ENCODE results near the gene FOS.

Gene FOS

DNA sequence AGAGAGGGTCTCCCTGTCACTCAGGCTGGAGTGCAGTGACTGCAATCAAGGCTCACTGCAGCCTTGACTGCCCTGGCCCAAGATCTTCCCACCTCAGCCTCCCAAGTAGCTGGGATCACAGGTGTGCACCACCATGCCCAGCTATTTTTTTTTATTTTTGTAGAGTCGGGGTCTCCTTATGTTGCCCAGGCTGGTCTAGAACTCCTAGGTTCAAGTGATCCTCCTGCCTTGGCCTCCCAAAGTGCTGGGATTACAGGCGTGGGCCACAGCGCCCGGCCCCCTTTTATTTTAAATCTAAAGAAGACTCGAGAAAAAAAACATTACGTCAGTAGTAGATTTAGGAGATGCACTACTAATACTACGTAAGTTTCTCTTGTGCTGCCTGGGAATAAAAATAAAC lies 14.3 kb downstream of the FOS start:
- ChIA-PET POLR2A (interaction anchor here (1.0 kb wide), 1 partner anchor 11 kb away, joined by 3 read pairs; no protein-coding TSS in a partner anchor), CTCF (interaction anchor here (1.1 kb wide), 1 partner anchor 12 kb away, joined by 3 read pairs; no protein-coding TSS in a partner anchor)
- no peak for DNase-seq (ENCODE audit: extremely low spot score)
- TF ChIP-seq L3MBTL2 (conservative IDR thresholded peaks at IDR 0.05) = no peak
- TF ChIP-seq SUZ12 (IDR thresholded peaks at IDR 0.05) = no peak
- TF ChIP-seq FOXM1 (IDR thresholded peaks at IDR 0.05; ENCODE audit: borderline replicate concordance) = no peak
- TF ChIP-seq FOXK2 (IDR thresholded peaks at IDR 0.05) = no peak
- no peak for TF ChIP-seq ARNT (IDR thresholded peaks at IDR 0.05)
- TF ChIP-seq TARDBP (IDR thresholded peaks at IDR 0.05) = no peak
- no peak for TF ChIP-seq HDGF (IDR thresholded peaks at IDR 0.05; ENCODE audit: borderline replicate concordance)
- no peak for TF ChIP-seq NFRKB (IDR thresholded peaks at IDR 0.05)
- TF ChIP-seq SP1 (IDR thresholded peaks at IDR 0.05) = no peak
- no peak for TF ChIP-seq CTBP1 (IDR thresholded peaks at IDR 0.05; ENCODE audit: borderline replicate concordance)
- no peak for TF ChIP-seq FOXA1 (IDR thresholded peaks at IDR 0.05)
- no peak for TF ChIP-seq LEF1 (IDR thresholded peaks at IDR 0.05; ENCODE audit: borderline replicate concordance)

DNA sequence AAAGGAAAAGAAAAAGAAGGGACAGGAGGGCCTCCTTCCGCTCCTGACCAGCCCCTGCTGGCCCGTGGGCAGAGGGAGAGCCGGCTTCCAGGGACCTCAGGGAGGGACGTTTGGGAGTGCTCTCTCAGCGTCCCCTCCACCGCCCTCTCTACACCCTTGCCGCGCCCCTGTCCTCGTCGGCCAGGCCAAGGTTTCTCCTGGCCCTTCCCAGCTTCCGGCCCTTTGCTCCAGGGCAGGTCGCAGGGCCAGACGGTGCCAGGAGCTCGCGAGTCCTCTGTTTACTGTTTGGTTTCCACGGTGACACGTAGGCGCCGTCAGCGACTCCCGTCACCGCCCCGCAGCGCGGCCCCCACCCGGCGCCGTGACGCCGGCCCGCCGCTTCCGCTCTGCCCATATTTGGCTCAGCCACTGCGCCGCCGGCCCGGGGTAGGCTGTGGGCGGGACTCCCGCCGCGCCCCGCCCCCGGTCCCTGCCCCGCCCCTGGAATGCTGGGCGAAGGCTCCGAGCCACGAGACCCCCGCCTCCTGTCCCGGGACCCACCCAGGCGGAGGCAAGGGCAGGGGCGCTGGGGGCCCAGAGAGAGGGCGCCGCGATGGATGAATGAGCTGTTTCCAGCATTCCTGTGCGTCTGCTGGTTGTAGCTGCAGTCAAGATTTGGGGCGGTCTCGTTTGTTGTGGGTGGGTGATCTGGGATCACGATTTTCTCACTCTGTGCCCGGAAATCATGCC lies 15.5 kb downstream of the FOS start:
- no peak for TF ChIP-seq NFRKB (IDR thresholded peaks at IDR 0.05)
- no peak for TF ChIP-seq FOXK2 (IDR thresholded peaks at IDR 0.05)
- no peak for TF ChIP-seq TARDBP (IDR thresholded peaks at IDR 0.05)
- peak; percentile 72 for TF ChIP-seq L3MBTL2 (conservative IDR thresholded peaks at IDR 0.05)
- no peak for TF ChIP-seq FOXA1 (IDR thresholded peaks at IDR 0.05)
- no peak for TF ChIP-seq BHLHE40 (IDR thresholded peaks at IDR 0.05; ENCODE audit: borderline replicate concordance)
- TF ChIP-seq LEF1 (IDR thresholded peaks at IDR 0.05; ENCODE audit: borderline replicate concordance) = no peak
- no peak for TF ChIP-seq SP1 (IDR thresholded peaks at IDR 0.05)
- TF ChIP-seq CTBP1 (IDR thresholded peaks at IDR 0.05; ENCODE audit: borderline replicate concordance) = no peak
- TF ChIP-seq, protein P1, sequence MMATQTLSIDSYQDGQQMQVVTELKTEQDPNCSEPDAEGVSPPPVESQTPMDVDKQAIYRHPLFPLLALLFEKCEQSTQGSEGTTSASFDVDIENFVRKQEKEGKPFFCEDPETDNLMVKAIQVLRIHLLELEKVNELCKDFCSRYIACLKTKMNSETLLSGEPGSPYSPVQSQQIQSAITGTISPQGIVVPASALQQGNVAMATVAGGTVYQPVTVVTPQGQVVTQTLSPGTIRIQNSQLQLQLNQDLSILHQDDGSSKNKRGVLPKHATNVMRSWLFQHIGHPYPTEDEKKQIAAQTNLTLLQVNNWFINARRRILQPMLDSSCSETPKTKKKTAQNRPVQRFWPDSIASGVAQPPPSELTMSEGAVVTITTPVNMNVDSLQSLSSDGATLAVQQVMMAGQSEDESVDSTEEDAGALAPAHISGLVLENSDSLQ (IDR thresholded peaks at IDR 0.05) = peak; percentile 12; the same call in 1 of the 2 replicates
- no peak for TF ChIP-seq HDGF (IDR thresholded peaks at IDR 0.05; ENCODE audit: borderline replicate concordance)
- TF ChIP-seq ELF4 (IDR thresholded peaks at IDR 0.05) = no peak
- no peak for TF ChIP-seq FOXM1 (IDR thresholded peaks at IDR 0.05; ENCODE audit: borderline replicate concordance)
- no peak for TF ChIP-seq SUZ12 (IDR thresholded peaks at IDR 0.05)
- TF ChIP-seq ARNT (IDR thresholded peaks at IDR 0.05) = no peak
- TF ChIP-seq ZNF384 (IDR thresholded peaks at IDR 0.05) = peak; percentile 56; the same call in 1 of the 2 replicates
- DNase-seq (ENCODE audit: extremely low spot score) = peak; percentile 97
- CTCF ChIA-PET = interaction anchor here (0.6 to 1.6 kb wide), 4 partner anchors 9 to 324 kb away, joined by 3 to 6 read pairs (median 4); no protein-coding TSS in a partner anchor
- POLR2A ChIA-PET = interaction anchor here (0.6 to 2.7 kb wide), 5 partner anchors 8 to 168 kb away, joined by 3 to 22 read pairs (median 6); partner anchors contain the start of gene NEK9

DNA sequence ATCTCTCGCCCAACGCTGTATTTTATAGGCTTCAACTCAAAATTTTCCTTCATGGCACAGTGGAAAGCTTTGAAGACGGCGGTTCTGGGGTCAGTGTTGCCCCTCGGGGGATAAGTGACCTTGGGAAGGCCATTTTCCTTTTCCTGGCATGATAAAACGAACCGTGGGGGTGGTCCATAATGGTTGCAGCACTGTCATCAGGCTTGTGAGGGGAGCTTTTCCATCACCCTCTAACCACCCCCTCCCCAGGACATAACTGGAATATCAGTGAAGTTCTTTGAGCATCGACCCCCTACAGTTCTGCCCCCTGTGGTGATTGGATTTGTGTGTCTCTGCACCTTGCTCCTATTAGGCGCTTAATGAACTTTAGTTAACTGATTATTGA lies 16.0 kb downstream of the FOS start:
- TF ChIP-seq ZNF384 (IDR thresholded peaks at IDR 0.05) (no peak), FOXK2 (IDR thresholded peaks at IDR 0.05) (no peak), SP1 (IDR thresholded peaks at IDR 0.05) (no peak), FOXA1 (IDR thresholded peaks at IDR 0.05) (no peak)
- no peak for DNase-seq (ENCODE audit: extremely low spot score)
- POLR2A ChIA-PET = interaction anchor here (0.6 to 2.7 kb wide), 4 partner anchors 11 to 168 kb away, joined by 3 to 22 read pairs (median 7); partner anchors contain the start of gene NEK9
- CTCF ChIA-PET = interaction anchor here (0.8 to 1.6 kb wide), 4 partner anchors 8 to 269 kb away, joined by 3 to 6 read pairs (median 4); no protein-coding TSS in a partner anchor

DNA sequence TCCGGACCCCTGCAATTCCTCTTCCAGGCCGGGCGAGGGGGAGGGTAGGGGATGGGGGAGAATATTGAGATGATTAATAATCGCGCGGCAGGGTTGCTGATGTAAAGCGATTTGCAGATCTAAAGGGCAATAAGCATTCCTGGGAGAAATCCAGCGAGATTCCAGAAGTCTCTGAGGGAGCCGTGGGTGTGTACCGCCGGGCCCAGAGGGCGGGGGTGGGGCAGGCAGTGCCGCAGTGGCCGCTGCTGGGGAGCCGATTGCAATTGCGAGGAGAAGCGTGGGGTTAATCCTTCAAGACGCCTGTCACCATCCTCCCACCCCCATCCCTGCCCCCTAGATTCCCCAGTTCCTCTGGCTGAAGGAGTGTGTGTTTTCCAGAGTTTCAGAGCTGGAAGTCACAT lies 16.4 kb downstream of the FOS start:
- TF ChIP-seq ARNT (IDR thresholded peaks at IDR 0.05) (no peak), ELF4 (IDR thresholded peaks at IDR 0.05) (no peak), FOXK2 (IDR thresholded peaks at IDR 0.05) (no peak), SUZ12 (IDR thresholded peaks at IDR 0.05) (no peak), TARDBP (IDR thresholded peaks at IDR 0.05) (no peak), FOXM1 (IDR thresholded peaks at IDR 0.05; ENCODE audit: borderline replicate concordance) (no peak), SP1 (IDR thresholded peaks at IDR 0.05) (no peak), L3MBTL2 (conservative IDR thresholded peaks at IDR 0.05) (no peak), BHLHE40 (IDR thresholded peaks at IDR 0.05; ENCODE audit: borderline replicate concordance) (no peak), NFRKB (IDR thresholded peaks at IDR 0.05) (no peak), ZNF384 (IDR thresholded peaks at IDR 0.05) (no peak), FOXA1 (IDR thresholded peaks at IDR 0.05) (no peak), CTBP1 (IDR thresholded peaks at IDR 0.05; ENCODE audit: borderline replicate concordance) (no peak), LEF1 (IDR thresholded peaks at IDR 0.05; ENCODE audit: borderline replicate concordance) (no peak), HDGF (IDR thresholded peaks at IDR 0.05; ENCODE audit: borderline replicate concordance) (no peak)
- TF ChIP-seq, protein P1 (IDR thresholded peaks at IDR 0.05) = no peak
- ChIA-PET POLR2A (interaction anchor here (0.7 to 2.7 kb wide), 4 partner anchors 37 to 168 kb away, joined by 3 to 22 read pairs (median 6); partner anchors contain the start of gene NEK9), CTCF (interaction anchor here (0.7 to 2.0 kb wide), 10 partner anchors 11 to 350 kb away, joined by 3 to 7 read pairs (median 5); partner anchors contain the start of gene NEK9)
- peak; percentile 39 for DNase-seq (ENCODE audit: extremely low spot score)

DNA sequence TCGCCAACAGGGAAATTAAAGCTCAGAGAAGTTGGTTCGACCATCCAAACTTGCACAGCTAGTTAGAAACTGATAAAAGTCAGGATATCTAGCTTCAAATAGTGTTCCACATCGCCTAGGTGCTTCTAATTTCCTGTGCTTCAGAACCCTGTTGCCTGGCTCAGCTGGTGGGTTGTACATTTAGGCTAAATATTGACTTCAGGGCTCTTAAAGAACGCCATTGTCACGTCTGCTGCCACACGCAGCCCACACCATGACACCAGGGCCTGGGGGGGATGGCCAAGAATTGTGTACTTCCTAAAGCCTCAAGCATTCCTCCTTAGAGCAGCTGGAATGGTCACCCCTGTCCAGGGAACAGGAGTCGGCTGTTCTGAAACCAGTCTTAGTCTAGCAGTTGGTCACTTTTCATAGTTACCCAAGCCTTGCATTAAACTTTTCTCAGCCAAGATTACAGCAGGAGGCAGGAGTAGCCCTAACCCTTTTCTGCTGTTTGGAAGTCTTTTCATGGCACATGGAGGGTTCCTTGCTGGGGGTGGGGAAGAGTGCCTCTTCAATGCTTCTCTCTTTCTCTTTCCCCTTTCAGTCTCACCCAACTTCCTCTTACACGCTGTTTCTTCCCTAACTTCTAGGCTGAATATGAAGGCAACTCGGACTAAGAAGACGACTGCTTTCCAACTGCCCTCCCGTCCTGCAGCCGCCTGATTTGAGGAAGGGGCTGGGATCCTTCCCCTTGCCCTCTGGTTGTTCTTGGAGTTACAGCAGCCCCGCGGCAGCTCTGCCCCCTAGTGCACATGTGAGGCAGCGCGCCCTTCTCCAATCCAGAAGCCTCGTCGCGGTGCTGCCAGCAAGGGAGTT lies 17.1 kb downstream of the FOS start:
- POLR2A ChIA-PET = interaction anchor here (0.7 to 2.7 kb wide), 4 partner anchors 37 to 169 kb away, joined by 3 to 22 read pairs (median 6); partner anchors contain the start of gene NEK9
- CTCF ChIA-PET = interaction anchor here (0.7 to 2.0 kb wide), 10 partner anchors 11 to 351 kb away, joined by 3 to 7 read pairs (median 5); partner anchors contain the start of gene NEK9
- DNase-seq (ENCODE audit: extremely low spot score) = peak; percentile 78
- TF ChIP-seq BHLHE40 (IDR thresholded peaks at IDR 0.05; ENCODE audit: borderline replicate concordance) = no peak
